SK-N-MC (cell line): ENCODE measurements around the gene GAST.

Experiments
- EZH2 ChIP-seq: fragments of 200-600 bp; sonication (generic); IDR thresholded peaks from one replicate; pipeline ENCODE4 v1.6.1; 2017; ENCODE audit warnings: antibody characterized with exemption
- POLR2AphosphoS5 ChIP-seq: IDR thresholded peaks from 2 replicates; pipeline ENCODE4 v1.6.1; 2012; ENCODE audit warnings: mild to moderate bottlenecking, low read depth, low read length, borderline replicate concordance

DNA sequence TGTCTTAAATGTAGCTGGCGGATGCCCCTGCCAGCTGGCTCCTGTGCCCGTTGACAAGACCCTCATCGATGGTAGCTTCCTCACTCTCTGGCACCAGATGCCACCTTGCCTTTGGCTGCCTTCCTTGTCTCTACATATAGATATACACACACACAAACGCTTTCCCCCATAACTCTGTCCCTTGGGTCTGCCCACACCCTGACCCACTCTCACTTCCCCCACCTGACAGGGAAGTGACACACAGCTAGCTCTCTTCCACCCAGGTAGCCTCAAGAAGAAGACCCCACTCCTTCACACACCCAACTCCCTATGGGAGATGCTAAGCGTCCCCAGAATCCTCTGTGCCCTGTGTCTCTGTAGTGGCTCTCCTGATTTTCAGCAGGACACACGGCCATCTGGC is 48.7 kb downstream of the GAST start:
- TF ChIP-seq POLR2AphosphoS5, result no peak
- TF ChIP-seq EZH2, result no peak
